Uterus (tissue), 2 donors: ENCODE data around the gene MX1.

Experiments used
- POLR2A ChIP-seq, 2 donors: fragments of 450-650 bp; IDR thresholded peaks; one replicate each; pipeline ENCODE4 v1.6.1; 2016; ENCODE audit warnings: antibody characterized with exemption in 2 of 2, mild to moderate bottlenecking in 1 of 2, moderate library complexity in 1 of 2
- TF ChIP-seq, protein P1 (sequence below), 4 experiments: fragments of 200-600 bp in 2 of 4; fragments of 450-650 bp in 2 of 4; sonication (generic) in 2 of 4; IDR thresholded peaks; one replicate each; pipeline ENCODE4 v1.5.1; 2016 to 2019; ENCODE audit warnings: antibody characterized with exemption in 4 of 4, mild to moderate bottlenecking in 2 of 4, moderate library complexity in 1 of 4

- TF ChIP-seq, protein P1, sequence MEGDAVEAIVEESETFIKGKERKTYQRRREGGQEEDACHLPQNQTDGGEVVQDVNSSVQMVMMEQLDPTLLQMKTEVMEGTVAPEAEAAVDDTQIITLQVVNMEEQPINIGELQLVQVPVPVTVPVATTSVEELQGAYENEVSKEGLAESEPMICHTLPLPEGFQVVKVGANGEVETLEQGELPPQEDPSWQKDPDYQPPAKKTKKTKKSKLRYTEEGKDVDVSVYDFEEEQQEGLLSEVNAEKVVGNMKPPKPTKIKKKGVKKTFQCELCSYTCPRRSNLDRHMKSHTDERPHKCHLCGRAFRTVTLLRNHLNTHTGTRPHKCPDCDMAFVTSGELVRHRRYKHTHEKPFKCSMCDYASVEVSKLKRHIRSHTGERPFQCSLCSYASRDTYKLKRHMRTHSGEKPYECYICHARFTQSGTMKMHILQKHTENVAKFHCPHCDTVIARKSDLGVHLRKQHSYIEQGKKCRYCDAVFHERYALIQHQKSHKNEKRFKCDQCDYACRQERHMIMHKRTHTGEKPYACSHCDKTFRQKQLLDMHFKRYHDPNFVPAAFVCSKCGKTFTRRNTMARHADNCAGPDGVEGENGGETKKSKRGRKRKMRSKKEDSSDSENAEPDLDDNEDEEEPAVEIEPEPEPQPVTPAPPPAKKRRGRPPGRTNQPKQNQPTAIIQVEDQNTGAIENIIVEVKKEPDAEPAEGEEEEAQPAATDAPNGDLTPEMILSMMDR (IDR thresholded peaks at IDR 0.05), result no peak
- no peak for TF ChIP-seq POLR2A (IDR thresholded peaks at IDR 0.05)
These were observed 15.7 kb upstream of the MX1 start for GRCh38 chr21:41410361-41410760.
